Measurements from ENCODE around the gene AFF2. TPM values are rescaled to one million over a fixed set of nuclear protein-coding genes. Genes with fewer than 3 reads are reported as not detected.

Gene AFF2
- total and polyA plus RNA-seq, 4 donors, result 1.2 to 13.0 (median 3.9) TPM

- 68 to 86% methylated on average over 2 of the region's 2 CpGs for WGBS, 2 donors
- no peak overlapping the region for H3K4me3 ChIP-seq
Measured at GRCh38 chrX:148512453-148512852, 12.0 kb downstream of the AFF2 start.

GRCh38 chrX:148513661-148514060 is 13.2 kb downstream of the AFF2 start:
- H3K36me3 ChIP-seq (ENCODE audit: control insufficient read depth in 4 of 4, insufficient read depth in 4 of 4, low read length in 4 of 4), result no peaks in the 10 kb centered on the region
- no peaks in the 10 kb centered on the region for H3K4me1 ChIP-seq (ENCODE audit: control insufficient read depth in 5 of 5, insufficient read depth in 5 of 5, low read length in 5 of 5)
- no peak for DNase-seq
- H3K9me3 ChIP-seq (ENCODE audit: control insufficient read depth in 4 of 4, insufficient read depth in 3 of 4, low read length in 3 of 4), result no peaks in the 10 kb centered on the region
- no peak overlapping the region for H3K9ac ChIP-seq (ENCODE audit: insufficient read depth in 1 of 2, low read length in 2 of 2)
- WGBS, 2 donors, result 86 to 100% methylated on average over 3 of the region's 3 CpGs
- ATAC-seq (ENCODE audit: insufficient read depth, low FRiP score), result no peak
- H3K27ac ChIP-seq (ENCODE audit: low read depth in 1 of 2, low read length in 1 of 2), result no peak overlapping the region
- H3K27me3 ChIP-seq (ENCODE audit: control insufficient read depth in 3 of 3, insufficient read depth in 3 of 3, low read length in 2 of 3), result peaks cover 0 to 3% (median 0%) of the 10 kb centered on the region in 3 donors
- no peak overlapping the region for H3K4me3 ChIP-seq
- no peak for TF ChIP-seq CTCF (IDR thresholded peaks at IDR 0.05; ENCODE audit: control extremely low read depth, extremely low read depth)

More at GRCh38 chrX:148512453-148512852, 12.0 kb downstream of the AFF2 start:
- H3K27ac ChIP-seq (ENCODE audit: low read depth in 1 of 2, low read length in 1 of 2), result no peak overlapping the region
- ATAC-seq (ENCODE audit: insufficient read depth, low FRiP score), result no peak
- H3K9ac ChIP-seq (ENCODE audit: insufficient read depth in 1 of 2, low read length in 2 of 2), result no peak overlapping the region
- DNase-seq, result no peak
- TF ChIP-seq CTCF (IDR thresholded peaks at IDR 0.05; ENCODE audit: control extremely low read depth, extremely low read depth), result no peak
- H3K36me3 ChIP-seq (ENCODE audit: control insufficient read depth in 4 of 4, insufficient read depth in 4 of 4, low read length in 4 of 4), result no peaks in the 10 kb centered on the region
- H3K27me3 ChIP-seq (ENCODE audit: control insufficient read depth in 3 of 3, insufficient read depth in 3 of 3, low read length in 2 of 3), result peaks cover 0 to 3% (median 0%) of the 10 kb centered on the region in 3 donors
- no peaks in the 10 kb centered on the region for H3K4me1 ChIP-seq (ENCODE audit: control insufficient read depth in 5 of 5, insufficient read depth in 5 of 5, low read length in 5 of 5)
- no peaks in the 10 kb centered on the region for H3K9me3 ChIP-seq (ENCODE audit: control insufficient read depth in 4 of 4, insufficient read depth in 3 of 4, low read length in 3 of 4)

- no peak overlapping the region for H3K9ac ChIP-seq (ENCODE audit: insufficient read depth in 1 of 2, low read length in 2 of 2)
- no peaks in the 10 kb centered on the region for H3K9me3 ChIP-seq (ENCODE audit: control insufficient read depth in 4 of 4, insufficient read depth in 3 of 4, low read length in 3 of 4)
- no peaks in the 10 kb centered on the region for H3K4me1 ChIP-seq (ENCODE audit: control insufficient read depth in 5 of 5, insufficient read depth in 5 of 5, low read length in 5 of 5)
- no peak for ATAC-seq (ENCODE audit: insufficient read depth, low FRiP score)
- DNase-seq, result no peak
- TF ChIP-seq CTCF (IDR thresholded peaks at IDR 0.05; ENCODE audit: control extremely low read depth, extremely low read depth), result no peak
- WGBS, 2 donors, result 49 to 56% methylated on average over 2 of the region's 2 CpGs
- no peak overlapping the region for H3K4me3 ChIP-seq
- peaks cover 0 to 3% (median 3%) of the 10 kb centered on the region in 3 donors for H3K27me3 ChIP-seq (ENCODE audit: control insufficient read depth in 3 of 3, insufficient read depth in 3 of 3, low read length in 2 of 3)
- no peaks in the 10 kb centered on the region for H3K36me3 ChIP-seq (ENCODE audit: control insufficient read depth in 4 of 4, insufficient read depth in 4 of 4, low read length in 4 of 4)
- no peak overlapping the region for H3K27ac ChIP-seq (ENCODE audit: low read depth in 1 of 2, low read length in 1 of 2)
Measured at GRCh38 chrX:148517176-148517575, 16.8 kb downstream of the AFF2 start.

- WGBS, 2 donors, result 72 to 89% methylated on average over 5 of the region's 5 CpGs
Measured at GRCh38 chrX:148522006-148522405, 21.6 kb downstream of the AFF2 start.

More at GRCh38 chrX:148522006-148522405, 21.6 kb downstream of the AFF2 start:
- H3K9ac ChIP-seq (ENCODE audit: insufficient read depth in 1 of 2, low read length in 2 of 2), result no peak overlapping the region
- H3K4me3 ChIP-seq, result no peak overlapping the region
- no peaks in the 10 kb centered on the region for H3K4me1 ChIP-seq (ENCODE audit: control insufficient read depth in 5 of 5, insufficient read depth in 5 of 5, low read length in 5 of 5)
- H3K9me3 ChIP-seq (ENCODE audit: control insufficient read depth in 4 of 4, insufficient read depth in 3 of 4, low read length in 3 of 4), result no peaks in the 10 kb centered on the region
- no peak overlapping the region for H3K27ac ChIP-seq (ENCODE audit: low read depth in 1 of 2, low read length in 1 of 2)
- no peak for TF ChIP-seq CTCF (IDR thresholded peaks at IDR 0.05; ENCODE audit: control extremely low read depth, extremely low read depth)
- H3K27me3 ChIP-seq (ENCODE audit: control insufficient read depth in 3 of 3, insufficient read depth in 3 of 3, low read length in 2 of 3), result peaks cover 0 to 3% (median 3%) of the 10 kb centered on the region in 3 donors
- ATAC-seq (ENCODE audit: insufficient read depth, low FRiP score) (no peak), DNase-seq (no peak)
- H3K36me3 ChIP-seq (ENCODE audit: control insufficient read depth in 4 of 4, insufficient read depth in 4 of 4, low read length in 4 of 4), result no peaks in the 10 kb centered on the region
